Breast epithelium (tissue), 3 donors: ENCODE data around the gene CXCR5.

Source experiments
- CTCF ChIP-seq, 3 donors: fragments of 450-650 bp; IDR thresholded peaks; one replicate each; pipeline ENCODE4 v1.5.1; 2016 to 2017; ENCODE audit warnings: antibody characterized with exemption in 3 of 3, mild to moderate bottlenecking in 3 of 3, moderate library complexity in 3 of 3
- POLR2A ChIP-seq: fragments of 450-650 bp; IDR thresholded peaks from one replicate; pipeline ENCODE4 v1.6.1; 2016; ENCODE audit warnings: antibody characterized with exemption, mild to moderate bottlenecking, moderate library complexity

DNA sequence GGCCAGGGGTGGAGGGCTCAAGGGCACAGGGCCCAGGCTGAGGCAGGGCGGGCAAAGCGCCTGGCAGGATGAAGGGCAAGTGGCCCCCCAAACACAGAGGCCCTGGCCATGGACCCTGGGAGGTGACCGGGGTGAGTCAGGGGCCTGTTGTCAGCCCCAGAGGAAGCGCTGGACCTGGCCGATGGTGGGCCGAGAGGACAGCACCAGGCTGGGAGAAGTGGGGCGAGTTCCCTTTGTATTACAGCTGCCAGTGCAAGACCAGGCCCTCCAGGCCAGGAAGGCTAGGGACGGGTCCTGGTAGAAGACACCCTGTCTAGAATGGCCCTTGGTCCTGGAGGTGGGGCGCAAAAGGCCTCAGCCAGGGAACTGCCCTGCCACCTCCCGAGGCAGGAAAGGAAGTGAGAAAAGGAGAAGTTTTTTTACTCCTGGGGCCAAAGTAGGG, 12.8 kb downstream of the CXCR5 start:
- TF ChIP-seq CTCF (IDR thresholded peaks at IDR 0.05) (no peak), POLR2A (no peak)
